GM12891 (cell line): Measurements from ENCODE around the gene ANAPC2.
A peak's percentile ranks its signal among the peaks of the same experiment; 100 is the strongest.

Source experiments
- DNase-seq: peaks from one replicate; pipeline ENCODE4 v3.0.0; 2011; ENCODE audit warnings: low spot score; ENCODE audit not compliant: insufficient read length
- FAIRE-seq: peaks from 2 replicates; lab custom pipeline; 2011; peaks lifted over from hg19 to GRCh38; lab: Jason Lieb, UNC
- PAX5 ChIP-seq: IDR thresholded peaks from 2 replicates; pipeline ENCODE4 v1.6.1; 2011; ENCODE audit warnings: low read length, moderate library complexity, mild to moderate bottlenecking; ENCODE audit not compliant: insufficient read depth, severe bottlenecking
- POLR2A ChIP-seq: IDR thresholded peaks from 2 replicates; pipeline ENCODE4 v1.6.1; 2011; ENCODE audit warnings: low read depth, low read length, control low read depth
- POLR2AphosphoS5 ChIP-seq: IDR thresholded peaks from 2 replicates; pipeline ENCODE4 v1.6.1; 2011; ENCODE audit warnings: low read depth, low read length, control low read depth
- POU2F2 ChIP-seq: IDR thresholded peaks from 2 replicates; pipeline ENCODE4 v1.6.1; 2011; ENCODE audit warnings: low read depth, mild to moderate bottlenecking, control low read depth, low read length, moderate library complexity
- SPI1 ChIP-seq: IDR thresholded peaks from 2 replicates; pipeline ENCODE4 v1.6.1; 2011; ENCODE audit warnings: low read depth, low read length, control low read depth
- TAF1 ChIP-seq: IDR thresholded peaks from 2 replicates; pipeline ENCODE4 v1.6.1; 2011; ENCODE audit warnings: low read depth, low read length, control low read depth

Gene ANAPC2

DNA sequence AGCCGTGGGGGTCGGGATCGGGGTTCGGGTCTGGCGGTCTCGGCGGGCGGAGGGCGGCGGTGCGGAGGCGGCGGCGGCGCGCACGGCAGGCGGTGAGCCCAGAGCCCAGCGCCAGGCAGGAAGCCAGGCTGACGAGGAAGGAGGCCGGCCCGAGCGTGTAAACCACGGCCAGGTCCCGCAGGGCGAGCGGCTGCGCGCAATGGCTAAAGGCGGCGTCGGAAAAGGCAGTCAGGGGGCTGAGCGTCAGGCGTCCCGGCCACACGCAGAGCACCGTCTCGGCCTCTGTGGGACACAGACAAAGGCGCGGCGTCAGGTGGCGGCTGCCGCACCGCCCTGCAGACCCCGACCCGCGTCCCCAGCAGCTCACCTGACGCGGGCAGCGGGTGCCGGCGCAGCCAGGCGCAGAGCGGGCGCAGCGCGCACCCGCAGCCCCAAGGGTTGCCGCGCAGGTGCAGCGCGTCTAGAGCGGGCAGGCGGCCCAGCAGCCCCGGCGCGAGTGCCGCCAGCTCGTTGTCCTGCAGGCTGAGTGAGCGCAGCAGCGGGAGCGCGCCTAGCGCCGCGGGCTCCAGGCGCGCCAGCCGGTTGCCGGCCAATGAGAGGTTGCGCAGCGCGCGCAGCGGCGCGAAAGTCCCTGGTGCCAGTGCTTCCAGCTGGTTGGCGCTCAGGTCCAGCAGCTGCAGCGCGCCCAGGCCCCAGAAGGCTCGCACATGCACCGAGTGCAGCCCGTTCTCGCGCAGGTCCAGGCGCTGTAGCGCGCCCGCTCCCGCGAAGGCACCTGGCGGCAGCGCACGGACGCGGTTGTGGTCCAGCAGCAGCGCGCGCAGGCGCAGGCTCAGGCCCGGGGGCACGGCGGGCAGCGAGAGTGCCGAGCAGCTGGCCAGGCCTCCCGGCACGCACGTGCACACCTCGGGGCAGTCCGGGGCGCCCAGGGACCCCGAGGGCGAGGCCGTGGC lies 19.2 kb downstream of the ANAPC2 start:
- FAIRE-seq (peak; percentile 90), DNase-seq (peak; percentile 69)
- no peak for TF ChIP-seq POLR2AphosphoS5
- no peak for TF ChIP-seq SPI1
- no peak for TF ChIP-seq POLR2A
- no peak for TF ChIP-seq POU2F2
- no peak for TF ChIP-seq PAX5
- TF ChIP-seq TAF1: no peak

DNA sequence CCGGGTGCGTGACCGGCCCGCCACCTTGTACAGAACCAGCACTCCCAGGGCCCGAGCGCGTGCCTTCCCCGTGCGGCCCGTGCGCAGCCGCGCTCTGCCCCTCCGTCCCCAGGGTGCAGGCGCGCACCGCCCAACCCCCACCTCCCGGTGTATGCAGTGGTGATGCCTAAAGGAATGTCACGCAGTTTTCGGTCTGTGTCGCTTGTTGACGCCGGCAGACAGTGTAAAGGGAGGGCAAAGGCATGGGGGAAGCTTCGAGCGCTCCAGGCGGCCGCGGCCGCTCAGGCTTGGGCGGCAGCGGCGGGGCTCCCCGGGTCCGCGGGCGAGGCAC lies 19.8 kb downstream of the ANAPC2 start:
- TF ChIP-seq SPI1 (no peak), POLR2AphosphoS5 (no peak), TAF1 (no peak), POLR2A (no peak), POU2F2 (no peak), PAX5 (no peak)
- FAIRE-seq (no peak), DNase-seq (no peak)

GRCh38 chr9:137167747-137168572 lies 20.4 kb downstream of the ANAPC2 start:
- no peak for FAIRE-seq
- TF ChIP-seq POLR2AphosphoS5: no peak
- no peak for TF ChIP-seq SPI1
- TF ChIP-seq PAX5: no peak
- TF ChIP-seq TAF1: no peak
- TF ChIP-seq POLR2A: no peak
- TF ChIP-seq POU2F2: no peak
- no peak for DNase-seq

- DNase-seq: no peak
- FAIRE-seq: no peak
- no peak for TF ChIP-seq POU2F2
- TF ChIP-seq SPI1: no peak
- TF ChIP-seq PAX5: no peak
- no peak for TF ChIP-seq POLR2A
- no peak for TF ChIP-seq POLR2AphosphoS5
- no peak for TF ChIP-seq TAF1
Measured at GRCh38 chr9:137167277-137167746, 21.0 kb downstream of the ANAPC2 start.

DNA sequence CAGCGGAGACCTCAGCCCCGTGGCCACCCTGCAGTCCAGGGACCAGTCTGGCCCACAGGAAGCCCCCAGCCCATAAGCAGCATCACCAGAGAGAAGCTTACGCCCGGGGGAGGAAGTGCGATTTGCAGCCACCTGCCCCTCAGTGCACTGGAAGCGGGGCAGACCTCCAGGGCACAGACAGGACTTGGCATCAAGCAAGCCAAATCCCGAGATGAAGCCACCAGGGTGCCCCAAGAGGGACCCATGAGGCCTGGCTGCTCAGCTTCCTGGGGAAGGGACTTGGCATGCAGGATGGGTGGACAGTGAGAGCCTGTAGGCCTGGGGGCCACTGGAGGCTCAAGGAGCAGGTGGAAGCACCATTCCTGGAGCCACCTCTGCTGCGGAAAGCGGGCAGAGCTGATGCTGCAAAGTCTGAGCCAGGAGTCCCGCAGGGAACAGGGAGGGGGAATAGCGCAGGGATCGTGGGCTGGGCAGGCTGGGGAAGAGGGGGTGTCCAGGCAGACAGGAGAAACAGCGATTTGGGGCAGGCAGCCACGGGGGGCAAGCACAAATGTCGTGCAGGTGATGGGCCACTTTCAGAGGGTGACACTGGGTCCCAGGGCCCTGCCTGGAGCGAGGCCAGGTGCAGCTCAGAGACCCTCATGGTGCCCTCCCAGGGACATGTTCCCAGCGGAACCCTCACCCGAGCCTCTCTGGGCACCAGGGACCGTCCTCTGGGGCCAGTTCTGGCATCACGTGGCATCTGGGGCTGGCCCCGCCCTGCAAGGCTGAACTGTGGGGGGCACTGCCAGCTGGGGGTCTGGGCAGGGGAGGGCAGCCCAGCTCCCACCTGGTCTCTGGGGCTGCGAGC lies 21.8 kb downstream of the ANAPC2 start:
- no peak for TF ChIP-seq POU2F2
- TF ChIP-seq POLR2A: no peak
- no peak for TF ChIP-seq SPI1
- no peak for TF ChIP-seq POLR2AphosphoS5
- TF ChIP-seq PAX5: no peak
- no peak for TF ChIP-seq TAF1
- DNase-seq: no peak
- no peak for FAIRE-seq

- TF ChIP-seq SPI1: no peak
- no peak for TF ChIP-seq POLR2AphosphoS5
- TF ChIP-seq PAX5: no peak
- no peak for TF ChIP-seq POLR2A
- TF ChIP-seq POU2F2: no peak
- no peak for TF ChIP-seq TAF1
- FAIRE-seq (no peak), DNase-seq (no peak)
Measured at GRCh38 chr9:137165250-137165836, 23.0 kb downstream of the ANAPC2 start.

- DNase-seq (no peak), FAIRE-seq (no peak)
- TF ChIP-seq POLR2A (no peak), PAX5 (no peak), POLR2AphosphoS5 (no peak)
Measured at GRCh38 chr9:137164370-137165249, 23.8 kb downstream of the ANAPC2 start.

- FAIRE-seq (no peak), DNase-seq (no peak)
- TF ChIP-seq TAF1 (no peak), POLR2AphosphoS5 (no peak), PAX5 (no peak), POLR2A (no peak)
Measured at GRCh38 chr9:137163805-137164204, 24.6 kb downstream of the ANAPC2 start.

- TF ChIP-seq PAX5: no peak
- DNase-seq (no peak), FAIRE-seq (no peak)
Measured at GRCh38 chr9:137163365-137163715, 25.0 kb downstream of the ANAPC2 start.
